H1 (cell line): Measurements from ENCODE around the gene HS3ST6. TPM values are rescaled to one million over a fixed set of nuclear protein-coding genes. Genes with fewer than 3 reads are reported as not detected.

Experiments used
- CTCF ChIA-PET: fragments of 300-600 bp; sonication (Branson Sonifier 250); formaldehyde crosslinking; loops from one replicate; lab custom pipeline; 2021; ENCODE audit not compliant: partially characterized antibody; lab: Charles Lee
- POLR2A ChIA-PET: fragments of 300-600 bp; sonication (Branson Sonifier 250); formaldehyde crosslinking; loops from one replicate; lab custom pipeline; 2021; ENCODE audit warnings: inconsistent platforms; ENCODE audit not compliant: partially characterized antibody; lab: Charles Lee
- DNase-seq, 2 experiments: peaks; one replicate each; pipeline versions ENCODE4 v3.0.0 to v3.0.0-alpha.2; 2010 to 2022; ENCODE audit warnings: low spot score in 2 of 2, low read depth in 1 of 2, mixed read lengths in 1 of 2
- FAIRE-seq: peaks from 2 replicates; lab custom pipeline; 2011; peaks lifted over from hg19 to GRCh38; lab: Jason Lieb, UNC
- H2AFZ ChIP-seq: 2 replicates; pipeline ENCODE4 v1.8.1; 2012; ENCODE audit warnings: low read length, inconsistent platforms
- H2AK5ac ChIP-seq: 2 replicates; pipeline ENCODE4 v1.6.1; 2013; ENCODE audit warnings: low read depth, low read length
- H2BK120ac ChIP-seq: replicated peaks from 2 replicates; pipeline ENCODE3; 2013; ENCODE audit warnings: low read depth, low read length, inconsistent platforms
- H2BK12ac ChIP-seq: 2 replicates; pipeline ENCODE4 v1.6.1; 2013; ENCODE audit warnings: low read depth, low read length
- H2BK15ac ChIP-seq: 2 replicates; pipeline ENCODE4 v1.6.1; 2013; ENCODE audit warnings: low read length
- H2BK20ac ChIP-seq: 2 replicates; pipeline ENCODE4 v1.6.1; 2013; ENCODE audit warnings: low read length
- H2BK5ac ChIP-seq: 2 replicates; pipeline ENCODE4 v1.6.1; 2013; ENCODE audit warnings: low read depth, low read length
- H3K14ac ChIP-seq: 2 replicates; pipeline ENCODE4 v1.6.1; 2013; ENCODE audit warnings: inconsistent platforms; ENCODE audit not compliant: insufficient read length
- H3K18ac ChIP-seq: 2 replicates; pipeline ENCODE4 v1.6.1; 2013; ENCODE audit warnings: low read length; ENCODE audit errors: extremely low read depth
- H3K23ac ChIP-seq: 2 replicates; pipeline ENCODE4 v1.6.1; 2013; ENCODE audit warnings: inconsistent platforms; ENCODE audit not compliant: insufficient read length
- H3K23me2 ChIP-seq: 2 replicates; pipeline ENCODE4 v1.6.1; 2013; ENCODE audit warnings: low read depth, low read length
- H3K27ac ChIP-seq: 2 replicates; pipeline ENCODE4 v1.6.1; 2011; ENCODE audit warnings: low read depth, low read length, inconsistent platforms
- H3K27me3 ChIP-seq, 4 experiments: replicated peaks in 1 of 4; 1 replicate in 1 of 4; 2 replicates in 3 of 4; pipeline versions ENCODE4 v1.6.1 to v1.8.1; 2011 to 2013; ENCODE audit warnings: low read length in 3 of 4, mild to moderate bottlenecking in 3 of 4, inconsistent platforms in 2 of 4, mixed read lengths in 2 of 4, moderate library complexity in 1 of 4; ENCODE audit not compliant: control insufficient read depth in 3 of 4, insufficient read depth in 3 of 4; ENCODE audit errors: extremely low read depth in 1 of 4
- H3K36me3 ChIP-seq, 4 experiments: 2 replicates each; pipeline versions ENCODE4 v1.6.1 to v1.8.1; 2011 to 2013; ENCODE audit warnings: mild to moderate bottlenecking in 4 of 4, low read length in 3 of 4, moderate library complexity in 2 of 4, control low read depth in 1 of 4, inconsistent platforms in 1 of 4; ENCODE audit not compliant: insufficient read depth in 4 of 4, control insufficient read depth in 2 of 4
- H3K4ac ChIP-seq: replicated peaks from 2 replicates; pipeline ENCODE3; 2013; ENCODE audit warnings: low read length, low read depth, mixed read lengths, inconsistent platforms; ENCODE audit not compliant: insufficient read length
- H3K4me1 ChIP-seq, 4 experiments: replicated peaks in 1 of 4; 1 replicate in 1 of 4; 2 replicates in 3 of 4; pipeline versions ENCODE4 v1.6.1 to v1.8.1; 2011 to 2013; ENCODE audit warnings: low read length in 3 of 4, inconsistent platforms in 2 of 4, mixed read lengths in 1 of 4; ENCODE audit not compliant: insufficient read depth in 4 of 4, control insufficient read depth in 3 of 4
- H3K4me2 ChIP-seq, 2 experiments: 2 replicates each; pipeline versions ENCODE4 v1.6.1 to v1.8.1; 2011 to 2013; ENCODE audit warnings: low read depth in 2 of 2, low read length in 2 of 2, control low read depth in 1 of 2, inconsistent platforms in 1 of 2, mild to moderate bottlenecking in 1 of 2; ENCODE audit not compliant: insufficient read depth in 1 of 2
- H3K4me3 ChIP-seq, 4 experiments: fragments of 200-600, 300-600 bp in 1 of 4; sonication (generic), shearing (Covaris generic), sonication (Bioruptor Twin) in 1 of 4; 2 replicates each; pipeline versions ENCODE4 v1.5.1 to v1.8.1; 2011 to 2016; ENCODE audit warnings: low read length in 4 of 4, low read depth in 3 of 4, control low read depth in 2 of 4, inconsistent platforms in 2 of 4, mild to moderate bottlenecking in 2 of 4, mixed read lengths in 1 of 4, moderate library complexity in 1 of 4; ENCODE audit not compliant: insufficient read depth in 2 of 4; ENCODE audit errors: extremely low read depth in 1 of 4
- H3K56ac ChIP-seq: replicated peaks from 2 replicates; pipeline ENCODE3; 2013; ENCODE audit warnings: low read depth, mild to moderate bottlenecking, mixed read lengths, low read length, inconsistent platforms; ENCODE audit not compliant: insufficient read length
- H3K79me1 ChIP-seq: 2 replicates; pipeline ENCODE4 v1.6.1; 2013; ENCODE audit warnings: low read depth, low read length, control low read depth
- H3K79me2 ChIP-seq, 2 experiments: 2 replicates each; pipeline versions ENCODE4 v1.6.1 to v1.8.1; 2012 to 2013; ENCODE audit warnings: low read length in 2 of 2, mild to moderate bottlenecking in 2 of 2, inconsistent platforms in 1 of 2; ENCODE audit not compliant: insufficient read depth in 2 of 2, control insufficient read depth in 1 of 2
- H3K9ac ChIP-seq, 4 experiments: replicated peaks in 1 of 4; 1 replicate in 1 of 4; 2 replicates in 3 of 4; pipeline versions ENCODE4 v1.6.1 to v1.8.1; 2011 to 2013; ENCODE audit warnings: low read depth in 3 of 4, low read length in 3 of 4, control low read depth in 2 of 4, mild to moderate bottlenecking in 2 of 4, moderate library complexity in 2 of 4, inconsistent platforms in 1 of 4; ENCODE audit errors: extremely low read depth in 1 of 4
- H3K9me3 ChIP-seq, 2 experiments: 2 replicates each; pipeline versions ENCODE4 v1.6.1 to v1.8.1; 2012 to 2013; ENCODE audit warnings: mild to moderate bottlenecking in 2 of 2, moderate library complexity in 2 of 2, control low read depth in 1 of 2, inconsistent platforms in 1 of 2, low read depth in 1 of 2, low read length in 1 of 2, mixed read lengths in 1 of 2; ENCODE audit not compliant: insufficient read depth in 2 of 2
- H4K20me1 ChIP-seq, 2 experiments: replicated peaks in 1 of 2; 2 replicates each; pipeline versions ENCODE3 to v1.8.1; 2011 to 2013; ENCODE audit warnings: inconsistent platforms in 2 of 2, low read length in 2 of 2, mild to moderate bottlenecking in 1 of 2; ENCODE audit not compliant: insufficient read depth in 2 of 2, control insufficient read depth in 1 of 2
- H4K5ac ChIP-seq: 2 replicates; pipeline ENCODE4 v1.6.1; 2013; ENCODE audit warnings: low read length, low read depth, mixed read lengths, inconsistent platforms; ENCODE audit not compliant: insufficient read length
- H4K8ac ChIP-seq: 2 replicates; pipeline ENCODE4 v1.8.0; 2013; ENCODE audit warnings: mild to moderate bottlenecking, moderate library complexity, low read length, inconsistent platforms; ENCODE audit not compliant: insufficient read depth; ENCODE audit errors: extremely low read depth
- H4K91ac ChIP-seq: replicated peaks from 2 replicates; pipeline ENCODE3; 2013; ENCODE audit warnings: low read length, mixed read lengths, inconsistent platforms; ENCODE audit not compliant: insufficient read length
- CBX5 ChIP-seq: fragments of 300-800, 300-1000 bp; sonication (generic); IDR thresholded peaks from 2 replicates; pipeline ENCODE4 v1.7.1; 2016; ENCODE audit warnings: antibody characterized with exemption, low read length, low read depth
- CEBPB ChIP-seq: IDR thresholded peaks from 2 replicates; pipeline ENCODE4 v1.6.1; 2012; ENCODE audit warnings: low read depth, low read length
- EP300 ChIP-seq, 2 experiments: IDR thresholded peaks; 1 replicate in 1 of 2; 2 replicates in 1 of 2; pipeline ENCODE4 v1.6.1; 2011 to 2012; ENCODE audit warnings: low read depth in 2 of 2, low read length in 2 of 2, mild to moderate bottlenecking in 2 of 2, borderline replicate concordance in 1 of 2, inconsistent platforms in 1 of 2, moderate library complexity in 1 of 2
- MAFK ChIP-seq: IDR thresholded peaks from 2 replicates; pipeline ENCODE4 v1.6.1; 2012; ENCODE audit warnings: low read depth, mild to moderate bottlenecking, improper control_type of control experiment, low read length
- RAD21 ChIP-seq, 2 experiments: IDR thresholded peaks in 1 of 2; conservative IDR thresholded peaks in 1 of 2; 2 replicates each; pipeline ENCODE4 v1.6.1; 2011; ENCODE audit warnings: low read depth in 2 of 2, low read length in 2 of 2, improper control_type of control experiment in 1 of 2, inconsistent platforms in 1 of 2, mild to moderate bottlenecking in 1 of 2, moderate library complexity in 1 of 2
- RNF2 ChIP-seq: fragments of 200-900, 300-1000 bp; sonication (generic); IDR thresholded peaks from 2 replicates; pipeline ENCODE4 v1.7.1; 2016; ENCODE audit warnings: borderline replicate concordance, low read depth, mild to moderate bottlenecking, antibody characterized with exemption, low read length; ENCODE audit not compliant: poor library complexity, severe bottlenecking; ENCODE audit errors: missing control alignments
- SAP30 ChIP-seq: fragments of 300-600 bp; sonication (generic); IDR thresholded peaks from 2 replicates; pipeline ENCODE4 v1.7.1; 2012; ENCODE audit warnings: low read length, moderate library complexity, mild to moderate bottlenecking, inconsistent platforms; ENCODE audit not compliant: insufficient read depth, insufficient replicate concordance
- WGBS, 2 experiments: shearing (Covaris generic) in 1 of 2; methylation state at CpG; one replicate each; pipeline versions ENCODE4 v1.1.6 to v1.1.7; 2013 to 2015; ENCODE audit warnings: low lambda C conversion rate in 2 of 2, mixed read lengths in 2 of 2, inconsistent platforms in 1 of 2, low coverage in 1 of 2, missing lambda C conversion rate in 1 of 2; ENCODE audit not compliant: insufficient replicate concordance in 2 of 2, insufficient coverage in 1 of 2, insufficient read length in 1 of 2; ENCODE audit errors: extremely low coverage in 1 of 2, missing lambda C conversion rate in 1 of 2; 5-methylcytosine and 5-hydroxymethylcytosine counted together
- polyA plus RNA-seq, 7 experiments: library from polyadenylated mRNA; depleted of rRNA in 3 of 7; stranded (reverse) in 5 of 7; unstranded in 2 of 7; fragments of >200 nt in 5 of 7; fragments of 200-250 nt in 2 of 7; gene quantifications; 1 replicate in 5 of 7; 2 replicates in 1 of 7; 4 replicates in 1 of 7; pipeline versions ENCODE4 v1.2.1 to v1.2.3, GENCODE V29; 2011 to 2013; ENCODE audit warnings: missing spikeins in 2 of 7, mixed read lengths in 2 of 7
- total RNA-seq: library from RNA; stranded (reverse); fragmentation: NEBNext Ultra II Directional; extraction: Animal tissue kit (Norgen Biotek cat#: 25700); gene quantifications from 2 replicates; pipeline ENCODE4 v1.2.1, GENCODE V29; 2021

HS3ST6 gene
- total and polyA plus RNA-seq, 2 of the 8 experiments (the other 6 are each of a cell fraction or from before 2014, with no cell fraction given): 0.36 to 0.39 TPM

DNA sequence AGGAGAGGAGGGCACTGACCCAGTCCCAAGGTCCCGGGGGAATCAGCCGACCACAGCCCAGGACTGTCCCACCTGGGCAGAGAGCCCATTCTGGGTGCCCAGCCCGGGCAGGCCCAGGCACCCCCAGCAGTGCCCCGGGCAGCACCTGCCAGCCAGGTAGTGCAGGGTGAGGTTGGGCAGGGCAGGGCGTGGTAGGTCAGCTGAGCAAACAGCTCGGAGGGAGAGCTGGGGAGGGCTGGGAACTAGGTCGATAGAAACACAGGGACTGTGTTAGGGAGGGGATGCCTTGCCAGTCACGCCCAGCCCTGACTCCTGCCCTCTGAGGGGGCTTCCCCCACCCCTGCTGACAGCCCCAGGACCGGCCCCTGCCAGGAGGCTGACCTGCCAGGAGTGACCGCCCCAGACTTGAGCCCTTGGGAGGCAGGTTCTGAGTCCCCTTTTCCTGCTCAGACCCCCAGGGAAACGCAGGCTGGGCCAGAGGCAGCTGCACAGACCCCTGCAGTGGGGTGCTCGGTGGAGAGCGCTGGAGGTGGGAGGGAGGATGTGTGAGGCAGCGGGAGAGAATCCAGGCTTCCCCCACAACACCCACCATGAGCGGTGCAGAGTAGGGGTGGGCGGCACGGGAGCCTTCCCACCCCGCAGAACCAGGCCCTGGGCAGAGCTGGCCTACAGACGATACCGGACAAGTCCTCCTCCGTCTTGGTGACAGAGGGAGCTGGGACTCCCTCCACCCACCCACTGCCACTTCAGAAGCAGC, 4.7 kb downstream of the HS3ST6 start:
- Histone ChIP-seq H2AK5ac (no peak overlapping the region), H3K79me2 (no peaks in the 10 kb centered on the region), H3K23ac (no peak overlapping the region), H4K20me1 (peaks cover 0 to 9% of the 10 kb centered on the region in 2 experiments), H3K4ac (no peak overlapping the region), H2BK15ac (no peak overlapping the region), H2BK20ac (peak overlapping the region; percentile 61; the same call in 1 of the 2 replicates), H2AFZ (no peak overlapping the region), H3K23me2 (peaks cover 3% of the 10 kb centered on the region; the same call in 1 of the 2 replicates), H3K27ac (no peak overlapping the region), H2BK12ac (peak overlapping the region; percentile 84; the same call in 1 of the 2 replicates), H4K8ac (no peak overlapping the region), H3K14ac (no peak overlapping the region), H3K9me3 (no peaks in the 10 kb centered on the region)
- 83% methylated on average over 17 of the region's 21 CpGs; no CpG with 5 or more reads in 1 of the 2 experiments for WGBS, 2 experiments
- POLR2A ChIA-PET: interaction anchor here (0.9 to 1.9 kb wide), 4 partner anchors 15 to 86 kb away, joined by 3 to 7 read pairs (median 5); partner anchors contain the start of genes FAHD1, HAGH and RPS2
- TF ChIP-seq RNF2 (no peak), RAD21 (IDR thresholded peaks at IDR 0.05 in 1 of 2, conservative IDR thresholded peaks at IDR 0.05 in 1 of 2; ENCODE audit: low read depth in 2 of 2, low read length in 2 of 2) (no peak), EP300 (IDR thresholded peaks at IDR 0.05; ENCODE audit: borderline replicate concordance in 1 of 2, low read depth in 2 of 2, low read length in 2 of 2) (no peak), MAFK (no peak), CBX5 (no peak), SAP30 (no peak), CEBPB (no peak)
- TF ChIP-seq, all 59 proteins: peak for 0
- no peak overlapping the region for H3K4me3 ChIP-seq
- no peak overlapping the region for H4K91ac ChIP-seq
- no peak overlapping the region for H2BK120ac ChIP-seq
- DNase-seq (no peak), FAIRE-seq (no peak)
- H3K27me3 ChIP-seq: peaks cover 16 to 41% (median 35%) of the 10 kb centered on the region in 4 experiments
- CTCF ChIA-PET: interaction anchor here (0.6 to 4.0 kb wide), 5 partner anchors 10 to 106 kb away, joined by 3 to 19 read pairs (median 7); no protein-coding TSS in a partner anchor
- peak overlapping the region; percentile 7; the same call in 1 of the 2 replicates for H3K18ac ChIP-seq
- H3K79me1 ChIP-seq: no peaks in the 10 kb centered on the region
- H3K56ac ChIP-seq: no peak overlapping the region
- peaks cover 0 to 33% (median 18%) of the 10 kb centered on the region in 4 experiments; a peak in 6 of 7 replicates for H3K4me1 ChIP-seq
- H3K9ac ChIP-seq: no peak overlapping the region; a peak in 1 of 7 replicates
- H3K4me2 ChIP-seq: no peak overlapping the region
- peaks cover 0 to 7% (median 0%) of the 10 kb centered on the region in 4 experiments; a peak in 1 of 8 replicates for H3K36me3 ChIP-seq
- no peak overlapping the region for H4K5ac ChIP-seq
- H2BK5ac ChIP-seq: 0 out of 2 replicates have a peak overlapping the region, but pooled peaks have one; percentile 66
